GM21390 (cell line): Measurements from ENCODE around the gene ZNF608.

Source experiments
- ATAC-seq: cut with Tn5 transposase; IDR thresholded peaks from one replicate; pipeline ENCODE4 v1.9.1; 2021; ENCODE audit not compliant: unreplicated experiment

The ZNF608 gene, protein sequence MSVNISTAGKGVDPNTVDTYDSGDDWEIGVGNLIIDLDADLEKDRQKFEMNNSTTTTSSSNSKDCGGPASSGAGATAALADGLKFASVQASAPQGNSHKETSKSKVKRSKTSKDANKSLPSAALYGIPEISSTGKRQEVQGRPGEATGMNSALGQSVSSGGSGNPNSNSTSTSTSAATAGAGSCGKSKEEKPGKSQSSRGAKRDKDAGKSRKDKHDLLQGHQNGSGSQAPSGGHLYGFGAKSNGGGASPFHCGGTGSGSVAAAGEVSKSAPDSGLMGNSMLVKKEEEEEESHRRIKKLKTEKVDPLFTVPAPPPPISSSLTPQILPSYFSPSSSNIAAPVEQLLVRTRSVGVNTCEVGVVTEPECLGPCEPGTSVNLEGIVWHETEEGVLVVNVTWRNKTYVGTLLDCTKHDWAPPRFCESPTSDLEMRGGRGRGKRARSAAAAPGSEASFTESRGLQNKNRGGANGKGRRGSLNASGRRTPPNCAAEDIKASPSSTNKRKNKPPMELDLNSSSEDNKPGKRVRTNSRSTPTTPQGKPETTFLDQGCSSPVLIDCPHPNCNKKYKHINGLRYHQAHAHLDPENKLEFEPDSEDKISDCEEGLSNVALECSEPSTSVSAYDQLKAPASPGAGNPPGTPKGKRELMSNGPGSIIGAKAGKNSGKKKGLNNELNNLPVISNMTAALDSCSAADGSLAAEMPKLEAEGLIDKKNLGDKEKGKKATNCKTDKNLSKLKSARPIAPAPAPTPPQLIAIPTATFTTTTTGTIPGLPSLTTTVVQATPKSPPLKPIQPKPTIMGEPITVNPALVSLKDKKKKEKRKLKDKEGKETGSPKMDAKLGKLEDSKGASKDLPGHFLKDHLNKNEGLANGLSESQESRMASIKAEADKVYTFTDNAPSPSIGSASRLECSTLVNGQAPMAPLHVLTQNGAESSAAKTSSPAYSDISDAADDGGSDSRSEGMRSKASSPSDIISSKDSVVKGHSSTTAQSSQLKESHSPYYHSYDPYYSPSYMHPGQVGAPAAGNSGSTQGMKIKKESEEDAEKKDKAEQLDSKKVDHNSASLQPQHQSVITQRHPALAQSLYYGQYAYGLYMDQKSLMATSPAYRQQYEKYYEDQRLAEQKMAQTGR (N-terminal part only)

DNA sequence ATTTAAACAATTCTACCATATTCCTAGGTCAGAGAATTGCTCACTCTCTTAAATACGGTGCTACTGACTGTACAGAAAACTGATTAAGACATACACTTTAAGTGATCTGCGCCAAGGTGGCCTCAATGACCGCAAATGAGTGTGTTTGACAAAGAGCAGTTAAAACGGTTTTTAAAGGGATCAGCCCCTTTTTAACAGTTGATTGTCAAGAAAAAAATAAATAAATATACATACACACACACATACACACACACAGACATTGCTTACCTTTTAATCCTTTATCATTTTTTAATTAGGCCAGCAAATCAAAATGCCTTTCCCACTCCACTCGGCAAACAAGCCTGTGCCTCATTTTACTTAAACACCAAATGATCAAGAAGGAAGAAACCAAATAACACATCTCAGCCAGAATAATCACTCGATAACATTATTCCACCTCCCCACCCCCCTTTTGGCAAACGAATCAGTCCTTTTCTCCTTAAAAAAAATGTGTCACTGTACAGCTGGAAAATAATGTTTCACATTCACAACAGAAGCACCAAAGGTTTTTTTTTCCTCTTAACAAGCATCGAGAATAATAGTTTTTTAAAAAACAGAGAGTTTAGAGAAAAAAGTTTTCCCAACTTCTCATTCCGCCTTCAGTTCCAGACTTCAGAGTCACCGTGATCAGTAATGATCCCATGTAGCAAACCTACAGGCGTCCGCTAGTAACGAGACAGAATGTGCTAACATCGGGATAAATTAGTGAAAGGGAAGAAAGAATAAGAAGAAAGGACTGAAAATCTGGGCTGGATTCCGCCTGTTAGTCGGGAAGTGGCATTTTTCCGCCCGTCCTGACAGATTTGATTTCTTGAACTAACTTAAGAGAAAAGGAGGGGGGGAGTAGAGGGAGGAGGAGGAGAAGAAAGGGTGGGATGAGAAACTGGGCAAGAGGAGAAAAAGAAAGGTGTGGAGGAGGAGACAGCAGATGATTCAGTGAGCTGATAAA is at the start of gene ZNF608:
Gene ZNF608 (minus strand): TSS at position 712 of the 988 bp plus-strand sequence. CDS start 1,650 bp downstream, outside the sequence.
- ATAC-seq = no peak

DNA sequence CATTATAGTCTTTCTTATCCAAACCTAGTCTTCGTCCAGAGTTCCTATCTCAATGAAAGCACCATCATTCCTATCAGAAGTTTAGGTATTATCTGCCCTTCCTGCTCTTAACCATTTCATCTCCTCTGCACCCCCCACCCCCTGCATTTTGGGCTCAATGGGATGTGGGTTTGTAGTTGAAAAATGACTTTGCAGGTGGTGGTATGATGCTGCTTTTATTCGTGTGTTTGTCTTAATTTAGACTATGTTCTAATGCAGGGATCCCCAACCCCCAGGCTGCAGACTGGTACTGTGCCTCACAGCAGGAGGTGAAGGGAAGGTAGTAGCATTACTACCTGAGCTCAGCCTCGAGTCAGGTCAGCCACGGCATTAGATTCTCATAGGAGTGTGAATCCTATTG is 49.4 kb upstream of the ZNF608 start:
- ATAC-seq = no peak

DNA sequence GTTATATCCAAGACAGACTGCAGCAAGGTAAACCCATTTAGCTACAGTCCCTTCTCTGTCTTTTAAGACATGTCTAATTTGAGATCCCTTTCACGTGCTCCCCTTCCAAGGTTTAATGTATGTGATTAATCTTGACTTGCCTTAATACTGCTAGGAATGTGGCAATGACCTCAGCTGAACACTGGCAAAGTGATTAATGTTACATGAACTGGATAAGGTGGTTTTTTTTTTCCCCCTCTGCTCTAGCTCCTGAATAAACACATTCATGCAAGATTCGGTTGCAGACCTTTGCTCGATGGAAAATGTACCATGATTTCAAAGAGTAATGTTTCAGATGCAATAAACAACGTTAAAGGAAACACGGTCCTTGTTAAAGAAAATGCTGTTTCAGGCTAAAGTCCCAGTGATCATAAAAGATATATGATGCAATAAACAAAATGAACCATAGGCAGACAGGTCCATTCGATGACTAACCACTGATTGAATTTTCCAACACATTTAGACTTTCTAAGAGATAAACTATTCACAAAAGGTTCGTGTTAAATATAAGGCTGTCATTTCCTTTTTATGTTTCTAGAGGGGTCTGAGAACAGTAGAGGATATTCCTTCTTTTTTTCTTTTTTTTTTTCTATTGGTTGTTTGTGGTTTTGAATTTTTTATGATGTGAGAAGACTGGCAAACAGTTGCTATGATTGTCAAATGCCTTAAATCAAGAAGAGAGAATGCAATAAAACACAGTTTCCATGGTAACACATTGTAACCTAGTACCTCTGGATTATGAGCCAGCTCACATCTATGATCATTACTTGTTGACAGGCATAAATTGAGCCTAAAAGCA is 44.7 kb upstream of the ZNF608 start:
- no peak for ATAC-seq

DNA sequence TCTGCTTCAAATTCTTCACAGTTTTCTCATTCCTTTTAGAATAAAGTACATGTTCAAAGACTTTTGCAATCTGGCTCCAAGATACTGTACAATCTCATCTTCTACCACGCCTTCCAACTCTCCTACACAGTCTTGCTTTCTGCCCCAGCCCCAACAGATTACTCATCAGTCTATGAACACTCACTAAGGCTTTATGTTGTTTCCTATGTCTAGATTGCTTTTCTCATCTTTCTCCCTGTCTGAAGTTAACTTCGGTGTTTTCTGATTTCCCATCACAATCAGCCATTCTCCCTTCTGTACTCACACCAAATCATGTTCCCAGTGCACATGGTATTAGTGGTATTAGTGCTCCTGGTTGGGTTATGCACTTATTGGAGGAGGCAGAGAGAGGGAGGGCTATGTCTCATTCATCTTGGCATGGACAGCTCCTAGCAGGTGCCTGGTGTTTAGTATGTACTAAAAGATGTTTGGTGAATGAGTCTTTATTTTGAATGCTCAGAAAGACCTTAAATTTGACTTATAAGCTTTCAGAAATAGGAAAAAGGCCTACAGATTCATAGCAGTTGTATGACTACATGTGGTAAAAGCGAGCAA is 44.0 kb upstream of the ZNF608 start:
- ATAC-seq = no peak

DNA sequence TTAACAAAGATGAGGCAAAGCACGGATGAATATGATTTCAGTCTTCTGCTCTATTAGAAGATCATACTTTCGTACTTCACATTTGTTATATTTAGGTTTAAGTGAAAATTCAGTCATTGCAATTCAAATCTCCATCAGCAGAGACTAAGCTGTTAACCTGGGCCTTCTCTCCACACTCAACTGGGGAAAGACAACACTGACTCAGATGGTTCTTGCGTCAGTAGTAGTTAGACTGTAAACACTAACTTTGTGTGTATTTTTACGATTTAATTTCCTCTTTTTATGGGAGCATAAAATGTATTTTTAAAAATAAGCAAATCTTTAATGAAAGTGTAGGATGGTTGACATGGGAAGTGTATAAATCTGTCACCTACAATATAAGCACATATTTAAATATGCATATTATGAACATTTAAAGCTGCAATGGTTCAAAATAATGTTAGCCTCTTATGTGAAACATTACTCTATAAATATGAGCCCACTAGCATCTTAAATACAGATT is 42.7 kb upstream of the ZNF608 start:
- ATAC-seq = no peak

DNA sequence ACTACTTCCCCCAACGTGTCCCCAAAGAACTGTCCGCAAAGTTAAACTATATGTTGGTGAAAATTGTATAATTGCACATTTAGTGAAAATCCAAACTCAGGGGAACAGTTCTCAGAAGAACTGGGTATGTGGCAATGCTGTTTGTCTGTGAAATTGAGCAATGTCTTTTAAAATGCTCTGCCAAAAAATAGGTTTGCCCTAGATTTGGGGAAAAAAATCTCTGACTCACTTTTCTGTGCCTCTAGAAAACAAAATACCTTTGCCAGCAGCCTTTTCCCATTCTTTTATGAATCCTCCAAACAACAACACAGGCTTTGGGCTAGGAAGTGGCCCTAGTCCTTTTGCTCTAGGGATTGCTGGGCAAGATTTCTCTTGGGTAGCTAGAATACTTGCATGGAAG is 37.4 kb upstream of the ZNF608 start:
- no peak for ATAC-seq

DNA sequence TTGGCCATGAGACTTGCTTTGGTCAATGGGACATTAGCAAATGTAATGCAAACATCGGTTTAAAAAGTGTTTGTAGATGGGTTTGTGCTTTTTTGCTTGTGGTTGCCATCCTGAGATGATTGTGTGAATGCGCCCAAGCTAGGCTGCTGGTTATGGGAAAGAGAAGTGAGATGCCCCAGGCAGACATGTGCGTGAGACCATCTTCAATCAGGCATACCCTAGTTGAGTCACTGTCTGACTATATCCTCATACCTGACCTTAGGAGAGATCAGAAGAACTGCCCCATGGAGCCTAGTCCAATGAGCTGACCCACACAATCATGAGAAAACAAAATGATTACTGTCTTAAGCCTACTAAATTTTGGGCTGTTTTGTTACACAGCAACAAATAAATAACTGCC is 36.8 kb upstream of the ZNF608 start:
- no peak for ATAC-seq

DNA sequence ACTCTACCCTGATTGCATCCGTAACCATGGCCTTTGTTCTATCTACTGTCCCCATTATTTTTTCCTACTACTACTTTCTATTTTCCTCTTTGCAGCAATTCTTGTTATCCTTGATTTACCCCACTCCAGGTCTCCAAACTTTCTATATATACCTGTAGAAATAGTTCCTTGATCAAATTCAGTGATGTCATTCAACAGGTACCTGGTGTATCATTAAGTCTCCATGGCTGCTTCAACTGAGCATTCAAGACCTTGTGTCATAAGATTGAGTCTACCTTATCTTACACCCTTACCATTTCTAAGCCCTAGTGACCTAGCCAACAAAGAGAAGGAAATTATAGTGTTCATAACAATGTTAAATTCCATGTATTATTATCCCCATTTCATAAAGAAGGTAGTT is 35.8 kb upstream of the ZNF608 start:
- no peak for ATAC-seq

DNA sequence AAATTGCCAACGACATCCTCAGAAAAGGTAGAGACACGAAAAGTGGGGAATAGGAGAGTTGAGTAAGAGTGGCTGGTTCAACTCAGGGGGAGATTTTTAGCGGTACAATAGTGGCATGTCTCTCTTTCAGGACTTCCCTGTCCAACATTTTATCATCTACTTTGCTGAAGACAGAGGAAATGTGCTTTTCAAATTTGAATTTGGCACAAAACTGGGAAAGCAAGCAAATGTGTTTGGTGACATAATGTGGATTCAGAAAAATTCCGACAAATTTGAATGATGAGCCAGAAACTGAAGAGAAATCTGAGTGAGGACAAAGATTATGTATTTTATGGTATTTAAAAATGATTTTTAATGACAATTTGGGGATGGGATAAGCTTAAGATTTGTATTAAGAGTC is 33.6 kb upstream of the ZNF608 start:
- ATAC-seq = no peak

DNA sequence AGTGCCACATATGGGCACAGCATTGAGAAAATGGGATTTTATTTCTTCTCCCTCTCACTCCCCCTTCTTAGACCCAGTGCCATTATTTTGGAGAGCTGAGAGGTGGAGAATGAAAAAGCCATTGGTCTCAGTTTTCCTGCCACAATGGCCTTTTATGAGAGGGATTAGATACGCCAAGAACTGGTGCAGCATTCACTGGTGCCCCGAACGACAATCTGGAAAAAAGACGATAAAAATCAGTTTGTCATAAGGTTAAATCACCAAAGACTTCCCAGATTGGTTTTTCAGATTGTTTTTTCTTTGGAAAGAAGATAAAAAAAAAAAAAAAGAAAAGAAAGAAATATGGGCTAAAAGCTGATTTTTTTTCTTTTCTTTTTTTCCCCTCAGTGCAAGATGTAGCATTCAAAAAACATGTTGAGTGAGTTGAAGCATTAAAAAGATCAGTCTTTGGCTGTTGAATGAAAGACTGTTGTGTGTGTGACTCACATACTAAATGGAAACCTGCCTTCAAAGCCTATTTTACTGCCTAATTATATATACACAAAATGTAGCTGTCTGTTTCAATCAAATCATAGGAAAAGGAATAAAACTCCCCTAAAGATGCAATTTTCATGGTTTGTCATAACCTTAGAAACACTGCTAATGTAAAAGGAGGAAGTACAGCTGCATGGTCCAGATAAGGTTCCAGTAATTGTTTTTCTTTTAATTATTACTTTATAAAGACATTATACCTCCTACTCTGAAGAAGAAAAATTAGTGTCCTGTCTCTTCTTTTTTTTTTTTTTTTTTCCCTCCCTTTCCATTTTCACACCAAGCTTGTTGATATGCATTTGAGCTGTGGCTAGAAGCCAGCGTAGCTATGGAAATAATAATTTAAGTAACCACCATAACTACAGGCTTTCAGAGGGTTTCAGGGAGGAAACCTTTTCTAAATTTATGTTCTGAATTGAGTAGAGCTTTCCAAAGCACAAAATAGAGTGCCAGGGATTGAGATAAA is 27.2 kb upstream of the ZNF608 start:
- no peak for ATAC-seq

DNA sequence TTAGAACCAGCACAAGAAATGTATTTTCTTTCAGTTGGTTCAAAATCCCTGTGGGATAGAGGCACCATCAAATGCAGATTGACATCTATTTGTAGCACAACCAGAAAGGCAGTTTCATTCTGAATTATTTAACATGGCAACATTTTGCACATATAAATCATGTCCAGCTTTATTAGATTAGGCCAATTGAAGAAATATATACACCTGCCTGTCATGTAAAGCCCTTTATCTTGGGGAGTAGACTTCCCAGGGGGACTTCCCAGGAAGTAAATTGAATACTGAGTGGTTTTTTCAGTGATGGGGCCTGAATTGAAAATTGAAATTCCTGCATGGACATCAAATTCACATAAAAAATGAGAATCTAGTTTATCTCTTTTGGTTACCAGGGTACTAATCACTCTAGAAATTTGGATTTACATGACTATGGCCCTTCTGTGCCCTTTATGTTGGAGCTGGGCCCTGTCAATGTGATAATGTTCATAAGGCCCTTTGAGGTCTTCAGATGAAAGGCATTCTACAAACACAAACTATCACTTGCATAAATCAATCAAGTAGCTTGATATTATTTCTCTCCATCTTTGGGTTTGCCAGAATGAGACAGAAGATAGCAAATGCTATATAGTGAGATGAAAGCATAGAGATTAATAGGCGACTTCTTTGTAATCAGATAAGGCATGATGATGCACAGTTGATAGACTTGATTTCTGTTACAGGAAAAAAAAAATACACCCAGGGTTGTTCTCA is 26.2 kb upstream of the ZNF608 start:
- ATAC-seq = no peak

DNA sequence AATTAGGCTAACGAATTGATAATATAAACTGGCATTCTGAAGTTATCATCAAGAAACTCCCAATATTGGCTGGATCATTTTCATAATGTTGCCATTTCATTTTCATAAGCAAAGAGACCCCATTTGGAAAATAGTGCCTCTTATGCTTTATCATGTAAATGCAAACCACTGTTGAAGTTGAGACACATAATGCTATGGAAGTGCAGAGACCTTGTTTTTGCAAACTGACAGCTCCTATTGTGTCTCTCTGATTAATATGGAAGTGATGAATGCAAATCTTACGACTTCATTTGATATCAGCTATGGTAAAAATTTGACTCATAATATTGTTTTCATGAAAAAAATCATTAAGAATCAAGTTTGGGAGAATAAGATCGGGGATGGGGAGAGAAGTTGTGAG is 25.3 kb upstream of the ZNF608 start:
- no peak for ATAC-seq

DNA sequence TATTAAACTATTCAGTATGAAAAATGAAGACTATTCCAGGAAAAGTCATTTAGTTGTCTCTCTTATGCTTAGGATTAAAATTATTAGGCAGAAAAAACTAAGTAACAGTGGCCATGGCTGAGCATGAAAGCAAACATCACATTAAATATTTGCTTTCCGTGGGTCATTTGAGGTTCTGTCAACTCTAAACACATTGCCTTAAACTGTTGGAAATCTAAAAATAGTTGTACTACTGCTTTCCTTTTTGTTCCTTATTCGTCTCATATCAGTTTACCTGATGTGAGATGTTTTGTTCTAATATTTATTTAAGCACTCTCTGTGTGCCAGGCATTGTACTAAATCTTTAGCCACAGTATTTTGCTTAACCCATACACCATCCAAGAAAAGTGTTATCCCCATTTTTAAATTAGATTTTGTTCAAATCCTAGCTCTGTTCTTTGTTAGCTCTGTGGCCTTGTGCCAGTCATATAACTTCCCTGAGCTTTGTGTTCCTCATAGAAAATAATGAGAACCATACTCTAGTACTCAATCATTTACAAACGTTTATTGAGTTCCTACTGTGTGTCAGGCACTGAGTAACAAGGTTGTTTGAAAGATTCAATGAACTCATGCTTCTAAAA is 18.7 kb upstream of the ZNF608 start:
- no peak for ATAC-seq

DNA sequence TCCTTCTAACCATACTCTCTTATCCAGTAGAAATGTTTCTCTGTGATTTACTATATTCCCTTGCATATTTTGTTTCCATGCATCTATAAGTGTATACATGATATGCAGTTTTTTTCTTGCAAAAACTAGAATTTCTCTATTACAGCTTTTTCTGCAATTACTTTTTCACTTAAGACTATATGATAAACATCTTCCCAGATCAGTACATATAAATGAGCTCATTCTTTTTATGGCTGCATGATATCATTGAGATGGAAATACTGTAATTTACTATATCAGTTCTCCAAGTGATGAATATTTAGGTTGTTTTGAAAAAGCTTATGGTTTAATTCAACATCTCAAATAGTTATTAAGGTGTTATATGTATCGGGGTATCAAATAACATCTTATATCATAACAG is 18.1 kb upstream of the ZNF608 start:
- no peak for ATAC-seq

DNA sequence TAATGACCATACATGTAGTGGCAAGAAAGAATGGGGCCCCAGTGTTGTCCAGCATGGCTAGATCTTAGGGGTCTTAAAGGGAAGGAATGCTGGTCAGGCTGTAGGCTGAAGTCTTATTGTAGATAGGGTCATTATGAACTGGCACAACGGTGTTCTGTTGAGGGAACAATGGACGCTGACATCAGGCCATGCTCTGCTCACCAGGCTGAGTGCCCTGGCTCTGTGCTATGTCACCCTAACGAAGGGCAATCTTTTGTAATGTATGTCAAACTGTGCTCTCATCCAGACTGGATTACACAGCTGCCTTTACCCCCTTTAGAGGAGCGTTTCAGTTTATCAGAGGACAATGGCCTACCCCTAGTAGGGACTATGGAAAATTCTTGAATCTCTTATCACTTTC is 14.6 kb upstream of the ZNF608 start:
- no peak for ATAC-seq

DNA sequence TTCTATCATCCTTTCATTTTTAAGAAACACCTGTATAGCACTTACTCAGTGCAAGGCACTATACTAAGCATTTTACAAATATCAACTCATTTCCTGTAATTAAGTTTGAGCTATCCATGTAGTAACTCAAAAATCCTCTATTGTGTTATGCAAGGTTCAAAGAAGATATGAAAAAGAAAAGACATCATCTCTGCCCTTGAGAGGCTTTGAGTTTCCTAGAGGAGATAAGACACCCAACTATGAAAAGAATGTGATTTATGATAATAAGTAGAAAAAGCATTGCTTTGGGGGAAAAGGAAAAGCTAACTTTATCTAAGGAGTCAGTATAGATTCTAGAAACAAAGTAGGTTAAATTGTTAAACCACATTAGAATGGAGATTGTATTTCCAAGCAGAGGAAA is 14.2 kb upstream of the ZNF608 start:
- ATAC-seq = no peak

DNA sequence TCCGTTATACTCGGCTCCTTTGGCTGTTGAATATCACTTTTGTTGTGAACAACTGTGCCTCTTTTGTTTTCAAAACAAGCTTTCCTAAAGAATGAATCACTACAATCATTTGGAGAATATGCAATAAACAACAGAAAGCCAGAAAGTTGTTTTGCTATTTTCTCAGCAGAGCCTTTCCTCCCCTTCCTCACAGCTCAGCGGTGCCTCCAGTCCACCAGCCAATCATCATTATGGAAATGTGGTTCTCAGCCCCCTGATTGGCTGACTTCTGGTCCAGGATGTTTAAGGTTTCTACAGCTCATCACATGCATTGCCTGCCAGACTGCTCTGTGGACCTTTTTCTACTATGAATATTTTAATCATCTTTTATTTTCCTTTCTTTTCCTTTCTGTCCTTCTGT is 9.1 kb upstream of the ZNF608 start:
- ATAC-seq = no peak
